Epithelial cell of proximal tubule (primary cell): Measurements from ENCODE around the gene SLC22A16. TPM values are rescaled to one million over a fixed set of nuclear protein-coding genes. Genes with fewer than 3 reads are reported as not detected.

Source experiments
- DNase-seq: peaks from one replicate; pipeline ENCODE4 v3.0.0-alpha.2; 2011; ENCODE audit warnings: low read depth
- H3K4me3 ChIP-seq: 2 replicates; pipeline ENCODE4 v1.5.1; 2011; ENCODE audit warnings: low read depth, mild to moderate bottlenecking, low read length
- total RNA-seq: library from RNA; depleted of rRNA; stranded (reverse); fragments of >200 nt; gene quantifications from 2 replicates; pipeline ENCODE4 v1.2.3, GENCODE V29; 2015
- TF ChIP-seq, protein P1 (sequence below): conservative IDR thresholded peaks from 2 replicates; pipeline ENCODE4 v1.5.1; 2012; ENCODE audit warnings: low read depth, mild to moderate bottlenecking, low read length

Gene SLC22A16
- total RNA-seq, 1 donor from 2014 or later, result not detected

DNA sequence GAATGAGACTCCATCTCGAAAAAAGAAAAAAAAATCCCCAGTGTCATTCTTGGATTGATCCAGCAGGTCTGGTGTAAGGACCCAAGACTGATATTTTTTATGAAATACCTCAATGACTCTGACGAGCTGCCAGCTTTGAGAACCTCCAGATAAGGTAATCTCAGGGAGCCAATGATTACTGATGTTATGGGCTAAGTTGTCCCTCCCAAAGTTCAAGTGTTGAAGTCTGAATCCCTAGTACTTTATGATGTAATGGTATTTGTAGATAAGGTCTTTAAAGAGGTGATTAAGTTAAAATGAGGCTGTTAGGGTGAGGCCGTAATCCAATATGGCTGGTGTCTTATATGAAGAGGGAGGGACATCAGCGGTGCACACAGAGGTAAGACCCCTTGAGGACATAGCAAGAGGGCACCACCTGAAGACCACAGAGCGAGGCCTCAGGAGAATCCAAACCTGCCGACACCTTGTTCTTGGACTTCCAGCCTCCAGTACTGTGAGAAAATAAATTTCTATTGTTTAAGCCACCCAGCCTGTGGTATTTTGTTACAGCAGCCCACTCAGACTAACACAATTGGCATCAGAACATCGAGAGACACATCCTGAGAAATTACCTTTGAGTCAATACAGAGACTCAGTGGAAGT lies 41.3 kb downstream of the SLC22A16 start:
- DNase-seq, result no peak
- TF ChIP-seq, protein P1, sequence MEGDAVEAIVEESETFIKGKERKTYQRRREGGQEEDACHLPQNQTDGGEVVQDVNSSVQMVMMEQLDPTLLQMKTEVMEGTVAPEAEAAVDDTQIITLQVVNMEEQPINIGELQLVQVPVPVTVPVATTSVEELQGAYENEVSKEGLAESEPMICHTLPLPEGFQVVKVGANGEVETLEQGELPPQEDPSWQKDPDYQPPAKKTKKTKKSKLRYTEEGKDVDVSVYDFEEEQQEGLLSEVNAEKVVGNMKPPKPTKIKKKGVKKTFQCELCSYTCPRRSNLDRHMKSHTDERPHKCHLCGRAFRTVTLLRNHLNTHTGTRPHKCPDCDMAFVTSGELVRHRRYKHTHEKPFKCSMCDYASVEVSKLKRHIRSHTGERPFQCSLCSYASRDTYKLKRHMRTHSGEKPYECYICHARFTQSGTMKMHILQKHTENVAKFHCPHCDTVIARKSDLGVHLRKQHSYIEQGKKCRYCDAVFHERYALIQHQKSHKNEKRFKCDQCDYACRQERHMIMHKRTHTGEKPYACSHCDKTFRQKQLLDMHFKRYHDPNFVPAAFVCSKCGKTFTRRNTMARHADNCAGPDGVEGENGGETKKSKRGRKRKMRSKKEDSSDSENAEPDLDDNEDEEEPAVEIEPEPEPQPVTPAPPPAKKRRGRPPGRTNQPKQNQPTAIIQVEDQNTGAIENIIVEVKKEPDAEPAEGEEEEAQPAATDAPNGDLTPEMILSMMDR, result no peak
- no peak overlapping the region for H3K4me3 ChIP-seq

DNA sequence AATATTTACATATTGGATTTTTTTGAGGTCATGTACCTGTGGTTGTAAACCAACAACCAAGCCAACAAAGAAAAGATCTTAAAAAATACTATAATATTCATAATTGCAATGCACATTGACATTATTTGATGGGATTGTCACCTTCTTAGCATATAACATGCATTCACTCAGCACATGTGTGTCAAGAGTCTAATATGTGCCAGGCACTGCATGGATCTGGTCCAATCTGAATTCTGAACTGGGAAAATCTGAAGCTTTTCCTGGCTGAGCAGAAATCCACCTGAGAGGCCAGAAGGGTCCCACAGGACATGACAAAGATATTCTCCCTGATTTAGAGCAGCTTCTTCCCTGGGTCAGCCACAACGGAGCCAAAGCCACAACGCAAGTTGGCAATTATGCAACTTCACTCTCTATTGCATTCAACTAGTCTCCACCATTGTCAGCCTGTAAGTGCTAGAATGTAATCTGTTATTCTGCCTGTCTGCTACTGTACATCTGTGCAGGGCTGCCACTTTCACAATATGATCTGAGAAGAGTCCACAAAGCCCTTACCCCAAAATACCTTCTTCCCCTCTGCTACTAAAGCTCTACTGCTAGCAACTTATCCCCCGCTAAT lies 44.0 kb downstream of the SLC22A16 start:
- no peak for DNase-seq
- TF ChIP-seq, protein P1, result no peak

DNA sequence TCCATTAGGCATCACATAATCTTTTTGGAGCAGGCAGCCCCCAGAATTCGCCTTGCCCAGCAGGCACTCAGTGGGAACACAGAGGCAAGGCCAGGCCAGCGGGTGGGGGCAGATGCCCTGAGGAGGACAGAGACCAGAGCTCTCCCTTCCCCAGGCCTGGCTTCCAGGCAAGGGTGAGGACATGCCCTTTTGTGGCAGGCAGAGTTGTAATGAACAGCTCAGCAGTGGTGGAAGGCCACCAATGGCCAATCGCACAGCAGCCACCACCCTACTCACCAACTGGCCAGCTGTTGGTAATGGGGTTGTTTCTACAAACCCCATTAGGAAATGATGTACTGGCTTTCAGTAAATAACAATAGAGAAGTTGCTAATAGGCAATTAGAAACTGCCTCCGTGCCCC lies 45.7 kb downstream of the SLC22A16 start:
- no peak for DNase-seq
- TF ChIP-seq, protein P1, result no peak
- no peak overlapping the region for H3K4me3 ChIP-seq

More for the DNA sequence above, 44.0 kb downstream of the SLC22A16 start:
- no peak overlapping the region for H3K4me3 ChIP-seq

DNA sequence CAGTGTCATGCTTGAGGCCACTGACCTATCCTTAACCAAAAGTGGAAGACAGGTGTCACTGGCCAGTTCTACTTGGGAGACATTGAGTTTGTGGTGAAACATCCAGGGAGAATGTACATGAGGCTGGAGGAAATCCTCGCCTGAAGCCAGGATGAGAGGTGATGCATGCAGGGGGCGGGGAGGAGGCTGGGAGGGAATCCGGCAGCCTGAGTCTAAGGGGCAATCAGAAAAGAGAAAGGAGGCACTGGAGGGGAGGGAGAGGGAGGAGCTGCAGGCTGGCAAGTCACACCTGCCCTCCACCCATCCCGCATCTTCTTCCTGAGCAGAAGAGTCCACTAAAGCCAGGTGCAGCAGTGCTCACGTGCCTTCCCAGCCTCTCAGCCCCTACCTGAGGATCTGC lies 46.2 kb downstream of the SLC22A16 start:
- DNase-seq, result no peak
- no peak overlapping the region for H3K4me3 ChIP-seq
- TF ChIP-seq, protein P1, result no peak

DNA sequence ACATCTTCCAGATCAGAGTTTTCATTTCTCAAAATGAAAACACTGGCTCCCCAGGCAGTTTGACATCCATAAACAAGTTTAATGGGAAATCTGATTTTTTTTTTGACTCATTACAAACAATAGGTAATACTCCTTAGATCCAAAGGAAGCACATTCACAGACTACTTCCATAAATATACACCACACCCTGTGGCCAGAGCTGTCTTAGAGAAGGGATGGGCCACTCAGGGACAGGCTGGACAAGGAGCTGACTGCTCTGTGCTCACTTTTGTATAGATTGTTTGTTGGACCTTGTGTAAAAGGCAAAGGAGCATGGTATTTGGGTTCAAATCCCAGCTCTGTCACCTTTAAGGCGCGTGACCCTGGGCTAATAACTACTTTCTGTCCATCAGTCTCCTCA lies 48.3 kb downstream of the SLC22A16 start:
- H3K4me3 ChIP-seq, result no peak overlapping the region
- TF ChIP-seq, protein P1, result no peak
- no peak for DNase-seq

DNA sequence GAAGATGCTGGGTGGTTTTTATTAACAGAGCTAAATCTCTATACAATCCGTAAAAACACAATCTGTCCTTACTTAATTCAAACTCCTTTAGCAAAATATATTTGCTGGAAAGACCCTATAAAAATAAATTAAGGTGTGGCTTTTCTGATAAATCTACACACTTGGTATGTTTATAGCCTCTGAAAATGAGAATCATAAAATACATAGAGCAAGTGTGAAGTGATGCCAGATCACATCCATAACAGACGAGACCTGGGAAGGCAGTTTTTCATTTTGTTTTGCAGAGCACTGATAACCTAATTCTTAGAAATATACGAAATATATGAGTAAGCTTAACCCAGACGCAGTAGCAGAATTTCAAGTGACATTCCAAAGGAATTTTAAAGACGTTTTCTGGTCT lies 50.6 kb downstream of the SLC22A16 start:
- TF ChIP-seq, protein P1, result no peak

DNA sequence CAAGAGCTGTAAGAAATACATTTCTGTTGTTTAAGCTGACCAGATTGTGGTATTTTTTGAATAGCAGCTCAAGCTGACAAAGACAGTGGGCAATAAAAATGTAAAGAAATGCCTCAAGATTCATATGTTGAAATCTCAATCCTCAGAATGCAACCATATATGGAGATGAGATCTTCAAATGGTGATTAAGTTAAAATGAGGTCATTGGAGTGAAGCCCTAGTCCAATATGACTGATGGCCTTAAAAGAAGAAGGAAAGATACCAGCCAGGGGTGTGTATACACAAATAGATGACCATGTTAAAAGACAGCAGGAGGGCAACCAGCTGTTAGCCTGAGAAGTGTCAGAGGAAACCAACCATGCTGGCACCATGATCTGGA lies 54.0 kb downstream of the SLC22A16 start:
- DNase-seq, result no peak
- H3K4me3 ChIP-seq, result no peak overlapping the region
- TF ChIP-seq, protein P1, result no peak

More for the DNA sequence above, 50.6 kb downstream of the SLC22A16 start:
- no peak overlapping the region for H3K4me3 ChIP-seq
- DNase-seq, result no peak
